ENCODE measurements around the gene ARHGEF1.

DNA sequence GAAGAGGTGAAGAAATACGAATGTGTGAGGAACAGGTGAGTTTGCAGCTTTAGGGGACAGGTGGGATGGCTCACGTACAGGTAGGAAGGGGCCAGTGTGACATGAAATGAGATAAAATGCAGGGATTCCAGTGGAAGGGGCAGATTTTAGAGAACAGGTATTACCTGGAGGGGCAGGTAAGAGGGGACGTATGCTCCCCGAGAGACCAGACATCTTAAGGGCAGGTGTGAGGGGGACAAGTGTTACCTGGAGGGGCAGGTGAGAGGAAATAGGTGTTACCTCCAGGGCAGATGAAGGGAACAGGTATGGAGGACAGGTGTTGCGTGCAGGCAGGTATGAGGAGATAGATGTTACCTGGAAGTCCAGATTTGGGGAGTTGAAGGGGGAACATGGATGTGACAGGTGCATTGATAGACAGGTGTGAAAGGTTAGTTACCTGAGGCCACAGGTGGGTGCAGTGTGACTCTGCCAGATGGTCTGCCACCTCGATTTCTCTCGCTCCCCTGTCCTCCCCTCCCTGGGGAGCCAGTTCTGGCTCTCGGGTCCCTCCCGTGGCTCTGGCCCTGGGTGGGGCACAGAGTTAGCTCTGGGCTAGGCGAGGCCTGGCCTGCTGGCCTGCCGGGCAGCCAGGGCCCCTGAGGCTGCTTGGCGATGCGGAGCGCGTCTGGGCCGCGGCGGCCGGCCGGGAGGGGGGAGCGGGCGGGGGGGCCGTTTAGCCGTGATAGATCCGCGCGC is 43.2 kb downstream of the ARHGEF1 start:
- TF ChIP-seq CTCF (IDR thresholded peaks at IDR 0.05) (no peak), POLR2AphosphoS5 (IDR thresholded peaks at IDR 0.05; ENCODE audit: low read depth, low read length) (no peak), SIN3A (IDR thresholded peaks at IDR 0.05; ENCODE audit: borderline replicate concordance, insufficient read depth, low read depth, low read length) (no peak), REST (IDR thresholded peaks at IDR 0.05; ENCODE audit: insufficient read depth in 1 of 2, low read depth in 2 of 2, low read length in 1 of 2) (no peak)

All from Panc1 (cell line).